ENCODE results near the gene CCND1.
"Not testable (repeated sequence)": the region's sequence is repeated elsewhere in the genome, so short reads cannot be mapped to it uniquely, and the experiment has no call there.

CCND1 gene

DNA sequence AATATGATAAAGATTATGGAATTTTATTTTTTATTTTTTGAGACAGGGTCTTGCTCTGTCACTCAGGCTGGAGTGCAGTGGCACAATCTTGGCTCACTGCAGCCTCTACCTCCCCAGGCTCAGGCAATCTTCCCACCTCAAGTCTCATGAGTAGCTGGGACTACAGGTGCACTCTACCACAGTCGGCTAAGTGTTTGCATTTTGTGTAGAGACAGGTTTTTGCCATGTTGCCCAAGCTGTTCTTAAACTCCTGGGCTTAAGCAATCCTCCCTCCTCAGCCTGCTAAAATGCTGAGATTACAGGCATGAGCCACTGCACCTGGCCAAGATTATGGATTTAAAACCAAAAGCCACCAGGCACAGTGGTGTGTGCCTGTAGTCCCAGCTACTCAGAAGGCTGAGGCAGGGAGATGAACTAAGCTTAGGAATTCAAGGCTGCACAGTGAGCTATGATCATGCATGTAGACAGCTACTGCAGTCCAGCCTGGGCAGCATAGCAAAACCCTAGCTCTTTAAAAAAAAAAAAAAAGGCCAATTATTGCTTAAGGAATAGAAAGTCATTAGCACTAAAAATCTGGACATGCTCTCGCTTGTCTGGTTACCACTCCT, 20.2 kb upstream of the CCND1 start:
- no peak for DNase-seq (ENCODE audit: extremely low read depth, low read depth)
- TF ChIP-seq CTCF (IDR thresholded peaks at IDR 0.05; ENCODE audit: low read depth, low read length) = no peak

DNA sequence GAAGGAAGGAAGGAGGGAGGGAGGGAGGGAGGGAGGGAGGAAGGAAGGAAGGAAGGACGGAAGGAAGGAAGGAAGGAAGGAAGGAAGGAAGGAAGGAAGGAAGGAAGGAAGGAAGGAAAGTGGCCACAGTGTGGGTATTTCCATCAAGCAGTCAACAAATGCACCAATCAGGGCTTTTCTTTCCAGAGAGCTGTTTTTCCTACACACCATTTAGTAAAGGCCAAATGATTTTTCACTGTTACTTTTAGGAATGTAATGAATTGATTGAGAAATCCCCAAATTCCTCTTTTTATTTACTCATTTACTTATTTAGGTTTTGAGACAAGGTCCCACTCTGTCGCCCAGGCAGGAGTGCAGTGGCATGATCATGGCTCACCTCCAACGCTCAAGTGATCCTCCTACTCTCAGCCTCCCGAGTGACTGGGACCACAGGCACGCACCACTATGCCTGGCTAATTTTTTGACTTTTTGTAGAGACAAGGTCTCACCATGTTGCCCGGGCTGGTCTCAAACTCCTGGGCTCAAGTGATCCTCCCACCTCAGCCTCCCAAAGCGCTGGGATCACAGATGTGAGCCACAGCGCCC, 18.8 kb upstream of the CCND1 start:
- DNase-seq (ENCODE audit: extremely low read depth, low read depth) = not testable (repeated sequence)

- DNase-seq (ENCODE audit: extremely low read depth, low read depth) = no peak
- no peak for TF ChIP-seq CTCF (IDR thresholded peaks at IDR 0.05; ENCODE audit: low read depth, low read length)
Measured at GRCh38 chr11:69624293-69624692, 16.7 kb upstream of the CCND1 start.

DNA sequence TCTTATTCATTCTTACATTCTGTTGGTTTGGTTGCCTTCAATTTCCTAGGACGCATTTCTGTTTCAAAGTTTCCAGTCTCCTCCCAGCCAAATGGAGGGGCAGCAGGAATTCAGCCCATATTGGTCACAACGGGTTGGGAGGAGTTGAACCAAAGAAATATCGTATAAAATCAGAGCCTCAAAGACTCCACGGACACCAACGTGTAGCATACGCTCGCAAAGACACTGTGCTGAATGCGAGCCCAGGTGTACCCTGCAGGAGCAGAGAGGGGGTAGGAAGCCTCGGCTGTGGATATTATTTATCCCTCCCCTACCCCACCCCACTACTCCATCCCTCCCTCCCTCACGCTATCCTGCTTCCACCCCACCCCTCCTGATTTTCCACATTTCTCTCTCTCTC, 15.5 kb upstream of the CCND1 start:
- no peak for TF ChIP-seq CTCF (IDR thresholded peaks at IDR 0.05; ENCODE audit: low read depth, low read length)
- no peak for DNase-seq (ENCODE audit: extremely low read depth, low read depth)

DNA sequence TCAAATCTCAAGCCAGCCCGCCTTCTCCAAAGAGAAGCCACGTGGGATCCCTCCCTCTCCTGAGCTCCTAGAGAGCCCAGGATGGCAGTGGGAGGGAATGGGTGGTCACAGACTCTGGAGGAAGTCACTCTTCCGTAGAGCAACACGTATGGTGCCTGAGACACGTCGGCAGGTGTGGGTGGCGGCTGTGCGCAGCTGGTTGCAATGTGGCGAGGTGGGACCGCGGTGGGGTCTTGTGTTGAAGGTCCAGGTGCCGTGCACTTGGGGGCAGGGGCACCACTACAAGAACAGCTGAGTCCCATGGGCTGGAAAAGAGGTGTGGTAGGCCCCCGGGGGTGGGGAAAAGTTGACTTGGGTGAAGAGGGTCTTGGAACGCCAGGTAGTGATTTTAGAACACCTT, 13.4 kb upstream of the CCND1 start:
- no peak for TF ChIP-seq CTCF (IDR thresholded peaks at IDR 0.05; ENCODE audit: low read depth, low read length)
- DNase-seq (ENCODE audit: extremely low read depth, low read depth) = no peak

- no peak for DNase-seq (ENCODE audit: extremely low read depth, low read depth)
- no peak for TF ChIP-seq CTCF (IDR thresholded peaks at IDR 0.05; ENCODE audit: low read depth, low read length)
Measured at GRCh38 chr11:69630017-69630416, 10.9 kb upstream of the CCND1 start.

DNA sequence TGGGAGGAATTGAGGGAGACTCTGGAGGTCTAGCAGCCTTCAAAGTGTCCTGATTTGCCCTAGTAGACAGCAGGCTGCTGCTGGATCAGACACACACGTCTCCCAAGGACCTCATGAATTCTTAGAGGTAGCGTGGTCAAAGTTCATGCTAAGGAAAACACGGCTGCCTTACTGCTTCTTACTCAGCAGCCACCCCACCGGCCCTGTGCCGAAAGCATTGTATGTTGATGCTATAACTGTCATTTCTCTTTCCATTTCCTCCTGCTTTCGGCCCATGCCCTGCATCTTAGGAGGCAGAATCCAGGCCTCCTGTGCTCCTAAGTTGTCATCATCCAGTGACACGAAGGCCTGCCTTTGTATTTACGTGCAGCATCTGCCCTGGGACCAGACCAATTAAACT, 10.5 kb upstream of the CCND1 start:
- no peak for DNase-seq (ENCODE audit: extremely low read depth, low read depth)
- TF ChIP-seq CTCF (IDR thresholded peaks at IDR 0.05; ENCODE audit: low read depth, low read length) = no peak

DNA sequence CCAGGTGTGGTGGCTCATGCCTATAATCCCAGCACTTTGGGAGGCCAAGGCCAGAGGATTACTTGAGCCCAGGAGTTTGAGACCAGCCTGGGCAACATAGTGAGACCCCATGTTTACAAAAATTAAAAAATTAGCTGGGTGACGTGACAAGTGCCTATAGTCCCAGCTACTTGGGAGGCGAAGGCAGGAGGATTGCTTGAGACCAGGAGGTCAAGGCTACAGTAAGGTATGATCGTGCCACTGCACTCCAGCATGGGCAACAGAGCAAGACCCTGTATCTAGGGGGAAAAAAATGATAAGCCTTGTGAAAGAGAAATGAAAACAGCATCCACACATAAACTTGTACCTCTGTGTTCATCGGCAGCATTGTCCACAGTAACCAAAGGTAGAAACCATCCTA, 8.1 kb upstream of the CCND1 start:
- TF ChIP-seq CTCF (IDR thresholded peaks at IDR 0.05; ENCODE audit: low read depth, low read length) = no peak
- no peak for DNase-seq (ENCODE audit: extremely low read depth, low read depth)
